ENCODE measurements around the gene RALGAPB.
"Not testable (repeated sequence)": the region's sequence is repeated elsewhere in the genome, so short reads cannot be mapped to it uniquely, and the experiment has no call there.

RALGAPB gene

DNA sequence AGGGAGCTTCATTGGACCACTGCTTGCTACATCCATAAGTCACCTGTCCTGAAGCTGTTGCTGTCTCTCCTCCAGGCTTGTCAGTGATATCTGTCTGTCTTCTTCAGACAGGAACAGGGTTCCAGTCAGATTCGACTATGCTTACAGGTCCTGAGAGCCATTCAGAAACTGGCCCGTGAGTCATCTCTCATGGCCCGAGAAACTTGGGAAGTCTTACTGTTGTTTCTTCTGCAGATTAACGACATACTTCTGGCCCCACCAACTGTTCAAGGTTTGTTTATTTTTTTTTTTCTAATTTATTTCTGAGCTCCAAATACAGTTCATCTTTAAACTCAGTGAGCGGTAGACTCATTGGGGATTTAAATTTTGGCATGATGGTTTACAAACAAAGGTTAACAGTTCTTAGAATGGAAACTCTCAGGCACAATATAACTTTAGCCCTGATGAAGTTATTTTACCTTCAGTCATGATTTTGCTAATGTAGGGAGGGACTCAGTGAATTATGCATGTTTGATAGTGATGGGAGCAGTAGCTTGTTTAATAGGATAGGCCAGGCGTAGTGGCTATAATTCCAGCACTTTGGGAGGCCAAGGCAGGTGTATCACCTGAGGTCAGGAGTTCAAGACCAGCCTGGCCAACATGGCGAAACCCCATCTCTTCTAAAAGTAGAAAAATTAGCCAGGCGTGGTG is 24.7 kb downstream of the RALGAPB start:
- DNase-seq (ENCODE audit: low read depth): no peak

DNA sequence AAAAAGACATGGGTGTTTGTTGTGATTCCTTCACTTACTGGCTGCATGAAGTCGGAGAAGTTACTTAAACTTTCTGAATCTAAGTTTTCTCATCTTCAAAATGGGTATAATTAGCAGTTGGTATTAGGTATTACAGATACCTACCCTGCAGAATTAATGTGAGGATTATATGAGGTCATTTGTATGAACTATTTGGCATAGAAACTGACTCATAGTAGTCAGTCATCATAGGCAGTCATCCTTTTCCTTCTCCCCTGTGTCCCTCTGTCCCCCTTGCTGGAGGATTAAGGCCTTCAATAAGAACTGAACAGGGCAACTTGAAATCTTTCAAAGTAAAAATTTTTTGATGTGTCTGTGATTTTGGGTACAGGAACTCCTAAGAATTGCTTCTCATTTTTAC is 26.3 kb downstream of the RALGAPB start:
- no peak for DNase-seq (ENCODE audit: low read depth)

DNA sequence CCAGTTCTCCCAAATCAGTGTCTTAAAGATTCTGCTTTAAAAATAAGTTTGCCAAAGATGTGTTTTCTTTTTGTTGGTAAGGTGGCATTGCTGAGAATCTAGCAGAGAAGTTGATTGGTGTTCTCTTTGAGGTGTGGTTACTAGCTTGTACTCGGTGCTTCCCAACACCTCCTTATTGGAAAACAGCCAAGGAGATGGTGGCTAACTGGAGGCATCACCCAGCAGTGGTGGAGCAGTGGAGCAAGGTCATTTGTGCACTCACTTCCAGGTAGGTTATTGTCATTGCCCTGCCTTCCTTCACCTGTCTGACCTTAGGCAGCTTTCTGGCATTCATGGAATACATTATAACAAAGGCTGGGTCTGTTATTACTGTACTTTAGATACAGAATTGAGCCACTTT is 26.7 kb downstream of the RALGAPB start:
- DNase-seq (ENCODE audit: low read depth): no peak

DNA sequence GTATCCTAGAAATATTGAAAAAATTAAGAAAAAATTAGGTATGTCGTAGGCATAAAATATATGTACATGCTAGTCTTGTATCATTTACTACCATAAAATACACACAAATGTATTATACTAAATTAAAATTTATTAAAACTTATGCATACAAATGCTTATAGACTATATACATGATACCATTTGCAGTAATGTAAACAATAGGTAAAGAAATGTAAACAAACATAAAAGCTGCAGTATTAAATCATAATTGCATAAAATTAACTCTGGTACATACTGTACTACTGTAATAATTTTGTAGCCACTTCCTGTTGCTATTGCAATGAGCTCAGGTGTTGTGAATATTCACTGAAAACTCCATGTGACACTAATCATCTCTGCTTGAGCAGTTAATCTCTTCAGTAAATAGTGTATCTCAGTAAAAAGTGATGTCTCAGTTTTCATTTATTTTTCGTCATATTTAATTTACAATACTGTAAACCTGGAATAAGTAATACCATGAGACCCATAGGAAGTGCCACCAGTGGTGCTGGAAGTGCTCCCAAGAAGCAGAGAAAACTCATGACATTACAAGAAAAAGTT is 29.3 kb downstream of the RALGAPB start:
- no peak for DNase-seq (ENCODE audit: low read depth)

DNA sequence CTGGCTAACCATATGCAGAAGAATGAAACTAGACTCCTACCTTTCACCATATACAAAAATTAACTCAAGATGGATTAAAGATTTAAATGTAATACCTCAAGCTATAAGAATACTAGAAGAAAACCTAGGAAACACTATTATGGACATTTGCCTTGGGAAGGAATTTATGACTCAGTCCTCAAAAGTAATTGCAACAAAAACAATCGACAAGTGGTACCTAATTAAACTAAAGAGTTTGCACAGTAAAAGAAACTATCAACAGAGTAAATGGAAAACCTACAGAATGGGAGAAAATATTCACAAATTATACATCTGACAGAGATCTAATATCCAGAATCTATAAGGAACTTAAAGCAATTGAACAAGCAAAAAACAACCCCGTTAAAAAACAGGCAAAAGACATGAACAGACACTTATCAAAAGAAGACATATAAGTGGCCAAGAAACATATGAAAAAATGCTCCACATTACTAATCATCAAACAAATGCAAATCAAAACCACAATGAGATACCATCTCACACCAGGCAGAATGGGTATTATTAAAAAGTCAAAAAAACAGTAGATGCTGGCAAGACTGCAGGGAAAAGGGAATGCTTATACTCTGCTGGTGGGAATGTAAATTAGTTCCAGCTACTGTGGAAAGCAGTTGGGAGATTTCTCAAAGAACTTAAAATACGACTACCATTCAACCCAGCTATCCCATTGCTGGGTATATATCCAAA is 31.9 kb downstream of the RALGAPB start:
- DNase-seq (ENCODE audit: low read depth): no peak

DNA sequence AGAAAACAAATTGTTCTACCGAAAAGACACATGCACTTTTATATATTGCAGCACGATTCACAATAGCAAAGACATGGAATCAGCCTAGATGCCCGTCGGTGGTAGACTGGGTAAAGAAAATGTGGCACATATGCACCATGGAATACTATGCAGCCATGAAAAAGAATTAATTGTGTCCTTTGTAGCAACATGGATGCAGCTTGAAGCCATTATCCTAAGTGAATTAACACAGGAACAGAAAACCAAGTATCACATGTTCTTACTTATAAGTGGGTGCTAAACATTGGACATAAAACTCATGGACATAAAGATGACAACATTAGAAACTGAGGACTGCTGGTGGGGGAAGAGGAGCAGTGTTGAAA is 32.4 kb downstream of the RALGAPB start:
- no peak for DNase-seq (ENCODE audit: low read depth)

DNA sequence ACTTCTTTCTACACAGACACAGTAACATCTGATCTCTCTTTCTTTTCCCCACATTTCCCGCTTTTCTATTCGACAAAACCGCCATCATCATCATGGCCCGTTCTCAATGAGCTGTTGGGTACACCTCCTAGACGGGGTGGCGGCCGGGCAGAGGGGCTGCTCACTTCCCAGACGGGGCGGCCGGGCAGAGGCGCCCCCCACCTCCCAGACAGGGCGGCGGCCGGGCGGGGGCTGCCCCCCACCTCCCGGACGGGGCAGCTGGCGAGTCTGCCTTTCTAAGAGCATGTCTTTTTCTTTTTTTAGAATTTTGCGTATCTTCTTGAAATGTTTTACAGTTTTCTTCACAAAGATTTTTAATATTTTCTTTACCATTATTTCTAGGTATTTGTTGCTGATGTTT is 39.1 kb downstream of the RALGAPB start:
- DNase-seq (ENCODE audit: low read depth): not testable (repeated sequence)

DNA sequence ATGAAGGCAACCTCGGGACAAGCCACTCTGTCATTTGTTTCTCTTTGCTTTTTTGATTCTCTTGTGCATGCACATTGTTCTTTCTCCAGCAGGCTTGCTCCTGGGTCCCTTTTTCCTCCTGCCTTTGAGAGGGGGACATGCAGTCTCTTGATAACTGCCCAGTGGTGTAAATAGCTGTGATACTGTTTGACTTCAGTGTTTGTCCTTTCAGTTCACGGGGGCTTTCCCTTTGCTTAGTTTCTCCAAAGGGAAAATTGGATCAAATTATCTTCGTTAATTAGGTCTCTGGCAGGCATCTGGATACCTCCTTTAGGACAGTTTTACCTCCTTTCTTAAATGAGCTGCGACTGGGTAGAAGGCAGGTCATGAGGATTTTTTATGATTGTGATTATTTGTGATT is 41.5 kb downstream of the RALGAPB start:
- DNase-seq (ENCODE audit: low read depth): no peak

DNA sequence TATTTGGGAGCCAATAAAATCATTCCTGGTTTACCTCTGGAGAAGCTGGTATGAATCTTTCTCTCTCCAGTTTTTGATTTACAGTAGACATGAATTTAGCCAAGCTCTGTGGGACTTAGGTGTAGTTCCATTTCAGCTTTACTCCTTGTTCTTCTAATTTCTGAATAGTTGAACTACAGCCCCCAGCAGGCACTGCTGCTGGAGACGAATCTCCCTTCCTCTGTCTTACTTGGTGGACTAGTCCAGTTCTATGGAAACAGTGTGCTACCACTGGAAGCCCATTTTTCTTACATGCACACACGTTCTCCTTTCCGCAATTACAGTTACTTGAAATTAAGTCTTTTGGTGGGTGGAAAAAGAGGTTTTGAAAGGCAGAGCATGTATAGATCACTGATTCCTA is 42.3 kb downstream of the RALGAPB start:
- DNase-seq (ENCODE audit: low read depth): no peak

DNA sequence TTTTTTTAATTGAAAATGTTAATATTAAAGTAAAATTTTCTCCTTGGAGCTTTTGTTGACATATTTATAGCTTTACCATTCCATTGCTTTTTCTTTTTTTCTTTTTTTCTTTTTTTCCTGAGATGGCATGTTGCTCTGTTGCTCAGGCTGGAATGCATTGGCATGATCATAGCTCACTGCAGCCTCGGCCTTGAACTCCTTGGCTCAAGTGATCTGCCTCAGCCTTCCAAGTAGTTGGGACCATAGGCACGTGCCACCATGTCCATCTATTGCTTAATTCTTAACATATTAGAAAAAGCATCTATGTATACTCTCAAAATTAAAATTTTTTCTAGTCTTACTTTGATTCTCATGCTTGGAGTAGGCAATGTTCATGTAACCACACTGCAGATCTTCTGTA is 43.0 kb downstream of the RALGAPB start:
- DNase-seq (ENCODE audit: low read depth): no peak

DNA sequence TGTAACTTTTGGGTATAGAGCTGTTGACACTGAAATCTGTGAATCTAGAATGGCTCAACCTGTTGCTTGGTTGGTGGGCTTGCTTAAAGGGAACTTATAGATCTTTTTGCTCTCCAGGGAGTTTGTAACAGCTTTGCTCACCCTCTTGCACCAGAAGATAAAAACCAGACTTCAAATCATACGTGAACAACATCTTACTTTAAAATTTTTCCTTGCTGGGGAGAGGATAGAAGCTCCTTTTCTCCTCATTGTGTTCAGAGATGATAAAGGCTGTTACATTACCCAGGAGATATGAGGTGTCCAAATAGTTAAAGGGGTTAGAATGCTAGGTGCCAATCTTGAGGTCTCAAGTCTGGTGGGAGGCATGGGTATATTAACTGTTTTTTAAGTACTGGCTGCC is 46.8 kb downstream of the RALGAPB start:
- no peak for DNase-seq (ENCODE audit: low read depth)

DNA sequence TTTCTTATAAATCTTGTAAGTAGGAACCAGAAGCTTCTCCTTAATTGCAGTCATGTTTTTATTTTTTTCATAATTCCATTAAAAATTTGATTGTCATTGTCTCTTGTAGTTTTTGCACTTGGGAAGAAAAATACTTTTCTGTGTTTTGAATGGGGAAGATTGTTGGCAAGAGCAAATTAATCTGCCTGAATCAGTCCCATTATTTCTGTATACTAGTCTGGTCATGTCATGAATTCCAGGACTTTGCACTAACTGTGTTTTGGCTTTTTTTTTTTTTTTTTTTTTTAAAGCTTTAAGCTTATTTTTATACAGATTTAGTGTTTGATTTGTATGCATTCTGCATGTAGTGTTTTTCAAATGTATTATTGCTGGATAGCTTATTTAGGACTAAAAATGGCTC is 47.6 kb downstream of the RALGAPB start:
- no peak for DNase-seq (ENCODE audit: low read depth)

DNA sequence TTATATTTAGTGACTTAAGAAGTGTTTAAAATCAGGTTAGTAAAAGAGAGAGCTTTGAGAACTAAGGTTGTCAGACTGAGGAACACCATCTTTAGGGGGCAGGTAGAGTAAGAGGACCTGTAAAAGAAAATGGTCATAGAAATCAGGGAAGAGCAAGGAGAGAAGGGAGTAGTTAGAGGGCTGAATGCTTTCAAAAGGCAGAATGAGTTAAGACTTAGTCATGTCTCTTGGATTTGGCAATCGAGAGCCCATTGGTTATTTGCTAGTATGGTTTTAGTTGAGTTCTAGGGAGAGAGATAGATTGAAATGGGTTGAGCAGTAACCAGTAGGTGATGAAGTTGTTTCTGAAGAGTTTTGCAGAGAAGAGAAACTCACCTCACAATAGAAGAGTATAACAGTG is 51.1 kb downstream of the RALGAPB start:
- no peak for DNase-seq (ENCODE audit: low read depth)

DNA sequence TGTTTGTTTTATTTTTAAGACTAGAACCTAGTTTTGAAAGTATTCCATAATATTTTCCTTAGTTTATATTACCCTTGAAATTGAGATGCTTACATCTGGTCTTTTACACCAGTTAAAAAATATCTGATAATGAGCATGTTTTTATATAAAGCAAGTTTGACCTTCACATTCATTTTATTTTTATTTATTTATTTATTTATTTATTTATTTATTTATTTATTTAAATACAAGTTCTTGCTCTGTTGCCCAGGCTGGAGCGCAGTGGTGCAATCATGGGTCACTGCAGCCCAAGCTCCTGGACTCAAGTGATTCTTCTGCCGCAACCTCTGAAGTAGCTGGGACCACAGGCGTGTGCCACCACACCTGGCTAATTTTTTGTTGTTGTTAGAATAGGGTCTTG is 55.5 kb downstream of the RALGAPB start:
- DNase-seq (ENCODE audit: low read depth): no peak

DNA sequence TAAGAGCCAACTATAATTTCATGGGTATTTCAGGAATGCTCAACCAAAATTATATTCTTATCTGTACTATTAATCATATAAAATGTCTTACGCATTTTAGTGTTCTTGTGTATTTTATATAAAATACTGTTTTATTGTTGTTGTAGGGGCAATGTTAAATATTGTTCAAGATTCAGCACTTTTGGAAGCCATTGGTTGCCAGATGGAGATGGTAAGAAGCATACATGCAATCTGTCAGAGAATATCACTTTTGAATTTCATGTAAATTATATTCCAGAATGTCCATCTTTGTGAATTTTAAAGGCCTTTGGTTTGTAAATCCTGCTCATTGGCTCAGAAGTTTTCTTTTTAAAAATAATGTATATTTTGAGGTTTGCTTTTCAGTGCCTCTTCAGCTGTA is 58.4 kb downstream of the RALGAPB start:
- no peak for DNase-seq (ENCODE audit: low read depth)

DNA sequence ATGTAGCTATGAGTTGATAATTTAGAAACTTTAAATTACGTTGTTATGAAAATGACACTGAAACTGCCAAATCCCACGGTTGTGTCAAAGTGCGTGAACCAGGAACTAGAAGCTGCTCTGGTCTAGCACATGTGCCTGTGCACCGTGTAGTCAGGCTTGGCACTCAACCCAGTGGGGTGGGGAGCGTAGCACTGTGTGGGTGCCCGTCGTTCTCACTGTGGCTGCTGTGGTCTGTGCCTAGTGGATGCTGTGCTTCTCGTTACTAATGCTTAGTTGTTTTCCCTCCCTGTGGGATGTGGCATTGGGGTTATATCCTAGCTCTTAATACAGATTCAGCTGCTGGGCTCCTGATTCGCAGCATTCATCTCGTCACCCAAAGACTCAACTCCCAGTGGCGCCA is 62.1 kb downstream of the RALGAPB start:
- DNase-seq (ENCODE audit: low read depth): peak; percentile 7

DNA sequence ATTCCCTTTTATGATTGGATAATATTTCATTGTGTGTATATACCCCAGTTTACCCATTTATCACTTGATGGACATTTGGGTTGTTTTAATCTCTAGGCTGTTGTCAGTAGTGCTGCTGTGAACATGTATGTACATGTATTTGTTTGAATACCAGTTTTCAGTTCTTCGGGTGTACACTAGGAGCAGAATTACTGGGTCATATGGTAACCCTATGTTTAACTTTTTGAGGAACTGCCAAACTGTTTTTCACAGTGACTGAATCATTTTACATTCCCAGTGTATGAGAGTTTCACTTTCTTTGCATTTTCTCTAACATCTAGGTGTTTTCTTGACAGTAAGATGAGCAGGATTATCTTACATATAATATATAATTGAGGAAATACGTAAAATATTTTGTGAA is 63.7 kb downstream of the RALGAPB start:
- DNase-seq (ENCODE audit: low read depth): no peak

DNA sequence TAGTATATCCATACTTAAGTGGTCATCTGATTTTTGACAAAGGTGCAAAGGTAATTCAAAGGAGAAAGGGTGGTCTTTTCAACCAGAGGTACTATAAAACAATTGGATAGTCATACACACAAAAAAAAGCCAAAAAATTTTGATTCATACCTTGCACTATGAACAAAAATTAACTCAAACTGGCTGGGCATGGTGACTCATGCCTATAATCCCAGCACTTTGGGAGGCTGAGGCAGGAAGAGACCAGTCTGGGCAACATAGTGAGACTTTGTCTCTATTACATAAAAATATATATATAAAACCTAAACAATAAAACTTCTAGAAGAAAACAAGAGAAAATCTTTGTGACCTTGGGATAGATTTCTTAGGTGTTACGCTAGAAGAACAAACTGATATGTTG is 64.5 kb downstream of the RALGAPB start:
- DNase-seq (ENCODE audit: low read depth): no peak

DNA sequence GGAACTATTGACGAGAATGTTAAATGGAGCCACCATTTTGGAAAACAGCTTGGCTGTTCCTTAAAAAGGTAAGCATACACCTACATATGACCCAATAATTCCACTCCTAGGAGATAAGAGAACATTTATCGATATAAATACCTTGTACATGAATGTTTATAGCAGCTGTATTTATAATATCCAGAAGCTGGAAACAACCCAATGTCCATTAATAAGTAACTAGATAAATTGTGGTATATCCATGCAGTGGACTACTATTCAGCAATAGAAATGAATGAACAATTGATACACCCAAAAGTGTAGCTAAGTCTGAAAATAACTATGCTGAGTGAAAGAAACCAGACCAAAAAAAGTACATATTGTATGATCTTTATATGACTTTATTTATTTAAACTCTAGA is 66.1 kb downstream of the RALGAPB start:
- DNase-seq (ENCODE audit: low read depth): no peak

DNA sequence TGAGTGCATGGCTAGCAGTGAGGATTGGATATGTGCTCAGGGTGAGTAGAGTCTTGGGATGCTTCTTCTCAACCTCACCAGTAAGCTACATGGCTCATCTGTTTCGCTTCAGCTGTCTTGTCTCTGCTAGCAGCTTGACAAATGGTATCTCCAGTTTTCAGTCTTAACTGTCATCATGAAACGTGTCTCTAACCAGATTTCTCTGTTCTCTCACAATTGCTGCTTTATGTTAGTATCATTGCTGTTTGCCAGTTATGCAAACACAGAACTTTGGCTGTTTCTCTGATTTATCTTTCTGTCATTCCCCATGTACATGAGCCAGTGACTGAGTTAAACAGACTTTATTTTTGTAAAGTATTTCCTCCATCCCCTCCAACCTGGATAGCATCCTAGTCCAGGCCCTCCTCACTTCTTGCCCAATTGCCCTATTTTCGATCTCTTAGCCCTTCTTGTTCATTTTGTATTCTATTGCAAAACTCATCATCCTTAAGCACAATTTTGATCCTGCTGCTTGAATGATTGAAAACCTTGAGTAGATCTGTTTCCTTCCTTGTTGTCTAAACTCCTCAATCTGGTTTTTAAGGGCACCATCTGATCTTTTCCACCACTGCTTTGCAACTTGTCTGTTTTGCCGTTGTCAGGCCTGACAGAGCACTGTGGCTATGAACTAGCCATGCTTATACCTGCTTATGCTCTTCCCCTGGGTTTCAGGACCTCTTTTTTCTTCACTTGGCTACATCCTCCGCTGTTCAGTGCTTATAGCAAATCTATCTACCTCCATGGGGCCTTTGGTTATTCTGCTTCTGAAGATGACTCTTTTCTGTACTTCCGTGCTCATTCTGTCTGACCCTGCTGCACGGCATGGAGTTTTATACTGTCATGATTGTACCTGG is 70.6 kb downstream of the RALGAPB start:
- DNase-seq (ENCODE audit: low read depth): no peak

DNA sequence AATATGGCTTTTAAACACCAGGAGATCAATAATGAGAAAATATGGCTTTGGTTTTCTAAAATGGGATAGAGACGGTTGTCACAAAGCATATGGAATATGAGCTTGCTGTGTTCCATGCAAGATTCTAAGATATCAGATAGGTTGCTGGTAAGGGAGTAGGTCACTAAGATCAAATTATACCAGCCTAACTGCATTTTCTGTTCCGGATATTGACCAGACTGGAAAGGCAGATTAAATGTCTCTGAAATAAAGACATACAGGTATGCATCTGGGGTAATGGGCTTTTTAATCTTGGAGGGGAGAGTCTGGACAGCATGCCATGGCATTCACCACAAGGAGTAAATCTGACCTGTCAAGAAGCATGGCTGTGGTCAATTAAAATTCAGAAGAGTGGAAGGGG is 73.1 kb downstream of the RALGAPB start:
- no peak for DNase-seq (ENCODE audit: low read depth)

DNA sequence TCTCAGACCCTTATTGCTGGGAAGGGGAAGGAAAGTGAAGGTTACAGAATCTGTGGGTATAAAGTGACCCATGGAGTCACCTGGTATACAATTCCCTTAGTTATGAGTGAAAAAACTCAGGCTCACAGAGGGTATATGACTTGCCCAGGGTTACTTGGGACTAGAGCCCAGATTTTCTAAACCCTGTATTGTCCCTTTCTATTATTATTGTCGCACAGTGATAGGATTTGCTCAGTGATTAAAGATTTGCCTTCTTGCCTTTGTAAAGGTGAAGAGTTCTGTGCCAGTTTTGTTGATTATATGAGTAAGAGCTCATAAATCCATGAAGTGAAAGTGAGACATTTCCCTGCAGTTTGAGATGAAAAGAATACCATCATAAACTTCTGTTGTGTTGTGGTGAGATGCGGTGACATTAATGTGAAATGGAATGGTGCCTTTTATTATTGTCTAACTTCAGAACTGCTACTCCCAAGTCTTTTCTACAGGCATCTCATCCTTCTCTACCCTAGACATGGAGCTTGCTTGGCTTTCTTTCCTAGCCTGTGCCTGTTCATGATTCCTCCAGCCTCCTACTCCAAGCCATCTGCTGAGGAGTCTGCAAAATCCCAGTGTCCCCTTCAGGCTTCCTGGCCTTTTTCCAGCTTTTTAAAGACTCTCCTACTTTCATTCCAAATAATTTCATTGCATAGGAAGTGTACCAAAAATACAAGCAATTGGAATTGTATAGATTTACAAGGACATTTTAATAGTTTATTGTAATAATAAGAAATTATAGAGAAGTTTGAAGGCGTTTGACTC is 74.8 kb downstream of the RALGAPB start:
- no peak for DNase-seq (ENCODE audit: low read depth)
